H9 (cell line): ENCODE measurements around the gene PDHB. TPM values are rescaled to one million over a fixed set of nuclear protein-coding genes. Genes with fewer than 3 reads are reported as not detected.

Experiments used
- DNase-seq: peaks from one replicate; pipeline ENCODE4 v3.0.0-alpha.2; 2017
- H2AFZ ChIP-seq: one replicate; pipeline ENCODE4 v1.6.1; 2013; ENCODE audit warnings: mild to moderate bottlenecking, low read length, control low read depth, moderate library complexity
- H2AK5ac ChIP-seq: 2 replicates; pipeline ENCODE4 v1.6.1; 2013; ENCODE audit warnings: low read length, control low read depth, mixed read lengths; ENCODE audit not compliant: insufficient read length
- H2BK120ac ChIP-seq: one replicate; pipeline ENCODE4 v1.6.1; 2013; ENCODE audit warnings: low read depth, mild to moderate bottlenecking, low read length, control low read depth, inconsistent platforms; ENCODE audit not compliant: poor library complexity, severe bottlenecking
- H2BK12ac ChIP-seq: 2 replicates; pipeline ENCODE4 v1.6.1; 2013; ENCODE audit warnings: low read length, control low read depth, mixed read lengths, low read depth; ENCODE audit not compliant: insufficient read length
- H2BK15ac ChIP-seq: 2 replicates; pipeline ENCODE4 v1.6.1; 2013; ENCODE audit warnings: low read depth, low read length, control low read depth
- H2BK20ac ChIP-seq: one replicate; pipeline ENCODE4 v1.6.1; 2013; ENCODE audit warnings: low read depth, mild to moderate bottlenecking, low read length, control low read depth, inconsistent platforms; ENCODE audit not compliant: poor library complexity, severe bottlenecking
- H2BK5ac ChIP-seq: 2 replicates; pipeline ENCODE4 v1.6.1; 2013; ENCODE audit warnings: low read length, control low read depth, mixed read lengths; ENCODE audit not compliant: insufficient read length
- H3K14ac ChIP-seq: 2 replicates; pipeline ENCODE4 v1.6.1; 2013; ENCODE audit warnings: low read length, control low read depth; ENCODE audit not compliant: insufficient read depth
- H3K18ac ChIP-seq: 2 replicates; pipeline ENCODE4 v1.6.1; 2013; ENCODE audit warnings: low read depth, mild to moderate bottlenecking, mixed read lengths, low read length, control low read depth; ENCODE audit not compliant: insufficient read length
- H3K23ac ChIP-seq: 2 replicates; pipeline ENCODE4 v1.6.1; 2013; ENCODE audit warnings: low read length, control low read depth, mixed read lengths, low read depth; ENCODE audit not compliant: insufficient read length
- H3K23me2 ChIP-seq: 2 replicates; pipeline ENCODE4 v1.6.1; 2013; ENCODE audit warnings: low read depth, mild to moderate bottlenecking, mixed read lengths, low read length, control low read depth; ENCODE audit not compliant: insufficient read length, poor library complexity, severe bottlenecking
- H3K27ac ChIP-seq: 2 replicates; pipeline ENCODE4 v1.5.1; 2013; ENCODE audit warnings: low read length, control low read depth, mixed read lengths, low read depth; ENCODE audit not compliant: insufficient read length
- H3K27me3 ChIP-seq: 2 replicates; pipeline ENCODE4 v1.6.1; 2013; ENCODE audit warnings: low read length, control low read depth, inconsistent platforms; ENCODE audit not compliant: insufficient read depth
- H3K4ac ChIP-seq: 2 replicates; pipeline ENCODE4 v1.6.1; 2013; ENCODE audit warnings: low read depth, mild to moderate bottlenecking, control low read depth, inconsistent platforms, low read length, moderate library complexity
- H3K4me1 ChIP-seq: 2 replicates; pipeline ENCODE4 v1.6.1; 2013; ENCODE audit warnings: low read length, control low read depth, inconsistent platforms; ENCODE audit not compliant: insufficient read depth
- H3K4me2 ChIP-seq: 2 replicates; pipeline ENCODE4 v1.6.1; 2013; ENCODE audit warnings: low read length, control low read depth, mixed read lengths; ENCODE audit not compliant: insufficient read length, insufficient read depth
- H3K56ac ChIP-seq: 2 replicates; pipeline ENCODE4 v1.6.1; 2013; ENCODE audit warnings: low read depth, mild to moderate bottlenecking, mixed read lengths, low read length, control low read depth; ENCODE audit not compliant: insufficient read length
- H3K79me1 ChIP-seq: 2 replicates; pipeline ENCODE4 v1.6.1; 2013; ENCODE audit warnings: low read depth, mild to moderate bottlenecking, moderate library complexity, low read length, control low read depth, inconsistent platforms; ENCODE audit not compliant: insufficient read depth, poor library complexity, severe bottlenecking
- H3K79me2 ChIP-seq: 2 replicates; pipeline ENCODE4 v1.6.1; 2013; ENCODE audit warnings: low read length, control low read depth, inconsistent platforms; ENCODE audit not compliant: insufficient read depth
- H3K9ac ChIP-seq: 2 replicates; pipeline ENCODE4 v1.6.1; 2013; ENCODE audit warnings: low read length, control low read depth, mixed read lengths; ENCODE audit not compliant: insufficient read length; ENCODE audit errors: extremely low read depth
- H3K9me3 ChIP-seq: one replicate; pipeline ENCODE4 v1.6.1; 2013; ENCODE audit warnings: low read depth, low read length, inconsistent platforms; ENCODE audit not compliant: control insufficient read depth
- H3T11ph ChIP-seq: one replicate; pipeline ENCODE4 v1.6.1; 2013; ENCODE audit warnings: mild to moderate bottlenecking, low read length, control low read depth, inconsistent platforms
- H4K20me1 ChIP-seq: one replicate; pipeline ENCODE4 v1.6.1; 2013; ENCODE audit not compliant: control insufficient read depth, insufficient read length, insufficient read depth
- H4K5ac ChIP-seq: 2 replicates; pipeline ENCODE4 v1.6.1; 2013; ENCODE audit warnings: low read depth, mild to moderate bottlenecking, mixed read lengths, low read length, control low read depth; ENCODE audit not compliant: insufficient read length
- H4K8ac ChIP-seq: replicated peaks from 2 replicates; pipeline ENCODE4 v1.6.1; 2013; ENCODE audit warnings: low read length, control low read depth, mixed read lengths, low read depth; ENCODE audit not compliant: insufficient read length
- H4K91ac ChIP-seq: 2 replicates; pipeline ENCODE4 v1.6.1; 2013; ENCODE audit warnings: low read depth, mild to moderate bottlenecking, moderate library complexity, mixed read lengths, low read length, control low read depth; ENCODE audit not compliant: insufficient read length
- H3K27ac Mint-ChIP-seq, 3 experiments: 2 replicates in 2 of 3; 3 replicates in 1 of 3; pipeline ENCODE4 v1.8.0; 2020 to 2021; ENCODE audit warnings: mixed read lengths in 3 of 3, mild to moderate bottlenecking in 1 of 3, moderate library complexity in 1 of 3
- H3K27me3 Mint-ChIP-seq: 2 replicates; pipeline ENCODE4 v1.8.0; 2021; ENCODE audit warnings: low read depth, mild to moderate bottlenecking, moderate library complexity, mixed read lengths
- H3K36me3 Mint-ChIP-seq, 3 experiments: 2 replicates in 2 of 3; 3 replicates in 1 of 3; pipeline ENCODE4 v1.8.0; 2020 to 2021; ENCODE audit warnings: low read depth in 3 of 3, mixed read lengths in 3 of 3; ENCODE audit not compliant: insufficient read depth in 1 of 3
- H3K4me1 Mint-ChIP-seq, 2 experiments: 2 replicates each; pipeline ENCODE4 v1.8.0; 2020; ENCODE audit warnings: mixed read lengths in 2 of 2
- H3K4me3 Mint-ChIP-seq, 2 experiments: 2 replicates in 1 of 2; 3 replicates in 1 of 2; pipeline ENCODE4 v1.8.0; 2020 to 2021; ENCODE audit warnings: mild to moderate bottlenecking in 2 of 2, mixed read lengths in 2 of 2, moderate library complexity in 1 of 2
- H3K9me3 Mint-ChIP-seq, 2 experiments: 2 replicates in 1 of 2; 3 replicates in 1 of 2; pipeline ENCODE4 v1.8.0; 2020; ENCODE audit warnings: mild to moderate bottlenecking in 2 of 2, mixed read lengths in 2 of 2, moderate library complexity in 1 of 2
- CTCF ChIP-seq: fragments of 200-600 bp; sonication (generic); conservative IDR thresholded peaks from 3 replicates; pipeline ENCODE4 v1.8.0; 2021; ENCODE audit warnings: antibody characterized with exemption, mild to moderate bottlenecking
- WGBS: extraction: QIAGEN DNeasy Blood & Tissue Kit; methylation state at CpG from one replicate; pipeline ENCODE4 v1.1.7; 2013; ENCODE audit warnings: missing lambda C conversion rate, low lambda C conversion rate, mixed read lengths; ENCODE audit not compliant: insufficient read length; ENCODE audit errors: extremely low coverage; 5-methylcytosine and 5-hydroxymethylcytosine counted together
- total RNA-seq: library from RNA; stranded (reverse); gene quantifications from 2 replicates; pipeline ENCODE4 v1.2.1, GENCODE V29; 2021

The PDHB gene
- total RNA-seq, 1 experiment from 2014 or later, result 132 TPM

GRCh38 chr3:58416191-58416590 is 17.4 kb downstream of the PDHB start:
- H2BK5ac ChIP-seq, result no peak overlapping the region
- no peak overlapping the region for H4K5ac ChIP-seq
- DNase-seq, result no peak
- H3T11ph ChIP-seq, result no peak overlapping the region
- H3K4ac ChIP-seq, result no peak overlapping the region
- no peak overlapping the region for H2BK15ac ChIP-seq
- no peak overlapping the region for H2BK12ac ChIP-seq
- H3K18ac ChIP-seq, result no peak overlapping the region
- H3K23ac ChIP-seq, result no peak overlapping the region
- H3K4me3 Mint-ChIP-seq, result no peak overlapping the region
- WGBS, result no CpG with 5 or more reads among the region's 2 CpGs
- no peak overlapping the region for H3K27ac ChIP-seq
- no peaks in the 10 kb centered on the region for H3K9me3 Mint-ChIP-seq
- H3K4me1 ChIP-seq, result no peaks in the 10 kb centered on the region
- no peak overlapping the region for H3K9ac ChIP-seq
- H3K14ac ChIP-seq, result no peak overlapping the region
- 0 out of 2 replicates have a peak, but pooled peaks cover under 1% of the 10 kb centered on the region for H3K27me3 Mint-ChIP-seq
- H4K8ac ChIP-seq, result no peak overlapping the region
- H3K23me2 ChIP-seq, result no peaks in the 10 kb centered on the region
- no peaks in the 10 kb centered on the region for H3K9me3 ChIP-seq
- H2AFZ ChIP-seq, result no peak overlapping the region
- peak overlapping the region in 2 of 3 experiments; percentile 6 to 15; a peak in 1 of 7 replicates for H3K27ac Mint-ChIP-seq
- H3K79me2 ChIP-seq, result no peaks in the 10 kb centered on the region
- no peak overlapping the region for H4K91ac ChIP-seq
- no peaks in the 10 kb centered on the region for H3K36me3 Mint-ChIP-seq
- H2BK20ac ChIP-seq, result no peak overlapping the region
- H4K20me1 ChIP-seq, result no peaks in the 10 kb centered on the region
- H3K79me1 ChIP-seq, result no peaks in the 10 kb centered on the region
- H2BK120ac ChIP-seq, result no peak overlapping the region
- H3K27me3 ChIP-seq, result no peaks in the 10 kb centered on the region
- H3K56ac ChIP-seq, result no peak overlapping the region
- H3K4me2 ChIP-seq, result no peak overlapping the region
- H2AK5ac ChIP-seq, result no peak overlapping the region
- no peak for TF ChIP-seq CTCF
- peaks cover 18 to 29% of the 10 kb centered on the region in 2 experiments for H3K4me1 Mint-ChIP-seq
